RWPE2 (cell line): ENCODE results near the gene ANKDD1B.

Source experiments
- ATAC-seq: fragments of 200-7000 bp; cut with Tn5 transposase; 3 replicates; pipeline ENCODE4 v1.9.1; 2021; ENCODE audit warnings: low read depth
- DNase-seq: peaks from one replicate; pipeline ENCODE4 v3.0.0-alpha.2; 2020; ENCODE audit warnings: low spot score
- H3K27ac ChIP-seq: fragments of 450-650 bp; 2 replicates; pipeline ENCODE4 v1.5.1; 2017; ENCODE audit warnings: mild to moderate bottlenecking; ENCODE audit not compliant: poor library complexity, severe bottlenecking
- H3K27me3 ChIP-seq: fragments of 250-450 bp; sonication (Bioruptor Pico); 2 replicates; pipeline ENCODE4 v1.5.1; 2021; ENCODE audit warnings: mild to moderate bottlenecking, moderate library complexity; ENCODE audit not compliant: insufficient read depth, poor library complexity, severe bottlenecking
- H3K36me3 ChIP-seq: fragments of 250-450 bp; sonication (Bioruptor Pico); 2 replicates; pipeline ENCODE4 v1.5.1; 2020; ENCODE audit warnings: low read depth, mild to moderate bottlenecking, moderate library complexity
- H3K4me1 ChIP-seq: fragments of 250-450 bp; sonication (Bioruptor Pico); 2 replicates; pipeline ENCODE4 v1.5.1; 2021; ENCODE audit warnings: mild to moderate bottlenecking, moderate library complexity; ENCODE audit not compliant: insufficient read depth, poor library complexity, severe bottlenecking
- H3K4me3 ChIP-seq: fragments of 250-450 bp; sonication (Bioruptor Pico); 2 replicates; pipeline ENCODE4 v1.5.1; 2021; ENCODE audit warnings: mild to moderate bottlenecking, moderate library complexity; ENCODE audit not compliant: severe bottlenecking
- H3K9me3 ChIP-seq: fragments of 250-450 bp; sonication (Bioruptor Pico); 2 replicates; pipeline ENCODE4 v1.5.1; 2021; ENCODE audit warnings: mild to moderate bottlenecking, moderate library complexity; ENCODE audit not compliant: severe bottlenecking
- TF ChIP-seq, protein P1 (sequence below): fragments of 450-650 bp; IDR thresholded peaks from one replicate; pipeline ENCODE4 v1.5.1; 2017; ENCODE audit warnings: mild to moderate bottlenecking, moderate library complexity; ENCODE audit not compliant: poor library complexity, severe bottlenecking

ANKDD1B gene

GRCh38 chr5:75662061-75662460 is 50.8 kb downstream of the ANKDD1B start:
- Histone ChIP-seq H3K4me1 (peaks cover 1% of the 10 kb centered on the region), H3K36me3 (no peaks in the 10 kb centered on the region), H3K9me3 (no peaks in the 10 kb centered on the region), H3K27ac (no peak overlapping the region), H3K27me3 (no peaks in the 10 kb centered on the region), H3K4me3 (no peak overlapping the region)
- DNase-seq, result no peak
- TF ChIP-seq, protein P1, sequence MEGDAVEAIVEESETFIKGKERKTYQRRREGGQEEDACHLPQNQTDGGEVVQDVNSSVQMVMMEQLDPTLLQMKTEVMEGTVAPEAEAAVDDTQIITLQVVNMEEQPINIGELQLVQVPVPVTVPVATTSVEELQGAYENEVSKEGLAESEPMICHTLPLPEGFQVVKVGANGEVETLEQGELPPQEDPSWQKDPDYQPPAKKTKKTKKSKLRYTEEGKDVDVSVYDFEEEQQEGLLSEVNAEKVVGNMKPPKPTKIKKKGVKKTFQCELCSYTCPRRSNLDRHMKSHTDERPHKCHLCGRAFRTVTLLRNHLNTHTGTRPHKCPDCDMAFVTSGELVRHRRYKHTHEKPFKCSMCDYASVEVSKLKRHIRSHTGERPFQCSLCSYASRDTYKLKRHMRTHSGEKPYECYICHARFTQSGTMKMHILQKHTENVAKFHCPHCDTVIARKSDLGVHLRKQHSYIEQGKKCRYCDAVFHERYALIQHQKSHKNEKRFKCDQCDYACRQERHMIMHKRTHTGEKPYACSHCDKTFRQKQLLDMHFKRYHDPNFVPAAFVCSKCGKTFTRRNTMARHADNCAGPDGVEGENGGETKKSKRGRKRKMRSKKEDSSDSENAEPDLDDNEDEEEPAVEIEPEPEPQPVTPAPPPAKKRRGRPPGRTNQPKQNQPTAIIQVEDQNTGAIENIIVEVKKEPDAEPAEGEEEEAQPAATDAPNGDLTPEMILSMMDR, result no peak
- no peak for ATAC-seq

DNA sequence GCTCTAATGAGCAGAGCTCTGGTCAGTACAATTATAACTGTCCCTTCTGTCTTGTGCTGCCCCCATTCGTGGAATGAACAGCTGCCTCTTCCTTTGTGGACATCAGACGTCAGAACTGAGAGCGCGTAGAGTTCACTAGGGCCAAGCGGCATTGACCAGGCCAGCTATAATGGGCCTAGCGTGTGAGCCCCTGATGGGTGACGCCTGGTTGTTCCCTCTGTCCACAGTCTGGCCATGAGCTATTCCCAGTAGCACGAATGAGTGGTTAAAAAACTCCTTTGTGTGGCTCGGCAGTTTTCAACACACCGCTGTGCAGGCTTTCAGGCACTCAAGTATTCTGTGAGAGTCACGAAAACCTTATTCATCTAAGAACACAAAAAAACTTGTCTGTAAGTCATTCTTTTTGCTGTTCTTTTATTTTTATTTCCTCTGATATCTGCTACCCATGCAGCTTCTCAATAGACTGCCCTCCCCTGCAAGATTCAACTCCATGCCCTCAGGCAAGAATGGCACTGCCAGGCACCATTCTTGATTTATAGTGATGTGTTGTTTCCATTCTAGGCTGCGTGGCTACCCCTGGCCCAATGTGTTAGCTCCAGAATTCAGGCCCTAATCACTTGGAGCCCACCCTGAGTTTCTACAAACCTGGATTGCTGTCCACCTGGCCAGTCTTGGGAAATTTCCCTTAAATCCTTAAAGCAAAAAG is 52.5 kb downstream of the ANKDD1B start:
- no peak overlapping the region for H3K27ac ChIP-seq

DNA sequence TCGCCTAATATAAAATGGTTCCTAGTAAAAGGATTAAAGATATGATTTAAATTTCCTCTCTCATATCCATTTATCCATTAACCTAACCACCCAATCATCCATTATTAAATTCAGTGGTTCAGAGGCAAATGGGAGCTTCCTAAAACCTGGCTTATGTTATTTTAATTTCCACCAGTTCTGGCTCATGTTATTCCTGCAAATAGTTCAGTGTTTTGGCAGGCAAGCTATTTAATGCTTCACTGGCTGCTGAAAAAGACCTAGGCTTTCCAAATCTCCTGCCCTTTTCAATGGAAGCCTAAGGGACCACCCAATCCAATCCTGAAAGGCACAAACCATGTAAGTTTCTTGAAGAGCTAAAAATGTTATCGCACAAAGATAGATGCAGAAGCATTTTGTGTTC is 53.7 kb downstream of the ANKDD1B start:
- no peaks in the 10 kb centered on the region for H3K36me3 ChIP-seq
- TF ChIP-seq, protein P1, result no peak
- ATAC-seq (no peak), DNase-seq (no peak)
- H3K4me3 ChIP-seq, result no peak overlapping the region
- no peaks in the 10 kb centered on the region for H3K27me3 ChIP-seq
- H3K27ac ChIP-seq, result no peak overlapping the region
- no peaks in the 10 kb centered on the region for H3K4me1 ChIP-seq
- no peaks in the 10 kb centered on the region for H3K9me3 ChIP-seq

More for the DNA sequence above, 52.5 kb downstream of the ANKDD1B start:
- TF ChIP-seq, protein P1, result no peak
- Histone ChIP-seq H3K4me1 (no peaks in the 10 kb centered on the region), H3K36me3 (no peaks in the 10 kb centered on the region), H3K4me3 (no peak overlapping the region), H3K9me3 (no peaks in the 10 kb centered on the region), H3K27me3 (no peaks in the 10 kb centered on the region)
- DNase-seq (no peak), ATAC-seq (no peak)

DNA sequence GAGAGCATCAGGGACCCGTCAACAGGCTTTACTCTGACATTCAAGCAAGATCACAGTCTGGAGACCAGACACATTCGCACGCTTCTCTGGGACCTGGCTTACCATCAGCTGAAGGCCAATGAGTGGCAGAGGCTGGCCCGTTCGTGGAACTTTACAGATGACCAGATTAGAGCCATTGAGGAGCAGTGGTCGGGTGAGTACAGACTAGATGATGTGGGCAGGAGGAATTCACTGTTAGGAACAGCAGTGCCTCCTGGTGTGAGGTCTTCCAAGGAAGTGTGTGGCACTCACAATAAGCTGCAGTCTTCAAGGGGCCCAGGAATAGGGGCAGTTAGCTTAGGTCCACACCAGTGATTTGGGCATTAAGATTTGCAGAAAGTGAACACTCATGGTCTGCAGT is 55.5 kb downstream of the ANKDD1B start:
- TF ChIP-seq, protein P1, result no peak
- no peak overlapping the region for H3K27ac ChIP-seq
- DNase-seq, result no peak
- no peak for ATAC-seq
- H3K27me3 ChIP-seq, result no peaks in the 10 kb centered on the region
- H3K36me3 ChIP-seq, result no peaks in the 10 kb centered on the region
- peaks cover 5% of the 10 kb centered on the region for H3K4me1 ChIP-seq
- no peaks in the 10 kb centered on the region for H3K9me3 ChIP-seq
- H3K4me3 ChIP-seq, result no peak overlapping the region

DNA sequence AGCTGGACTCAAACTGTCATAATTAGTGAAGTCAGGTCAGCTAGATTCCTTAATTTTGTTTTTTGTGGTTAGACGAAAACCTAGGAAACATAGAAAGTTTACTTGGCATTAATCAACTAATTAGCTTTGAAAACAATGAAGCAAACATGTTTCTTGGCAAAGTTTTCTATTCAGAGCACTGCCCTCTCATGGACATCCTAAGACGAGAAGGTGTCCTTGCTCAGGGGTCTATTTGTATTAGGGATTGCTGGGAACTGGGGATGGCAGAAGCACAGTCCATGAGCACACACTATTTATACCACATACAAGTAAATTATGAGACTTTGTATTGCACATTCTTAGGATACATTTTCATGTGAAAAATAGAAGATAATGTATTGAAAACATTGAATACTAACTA is 56.3 kb downstream of the ANKDD1B start:
- Histone ChIP-seq H3K4me1 (peaks cover 5% of the 10 kb centered on the region), H3K27ac (no peak overlapping the region), H3K27me3 (no peaks in the 10 kb centered on the region), H3K9me3 (no peaks in the 10 kb centered on the region), H3K36me3 (peaks cover under 1% of the 10 kb centered on the region; the same call in 1 of the 2 replicates), H3K4me3 (no peak overlapping the region)
- ATAC-seq (no peak), DNase-seq (no peak)
- TF ChIP-seq, protein P1, result peak; percentile 14
